HG03354 (cell line): Measurements from ENCODE around the gene PIGV.
"Not testable (repeated sequence)": the region's sequence is repeated elsewhere in the genome, so short reads cannot be mapped to it uniquely, and the experiment has no call there.

ENCODE experiments used
- ATAC-seq: cut with Tn5 transposase; IDR thresholded peaks from one replicate; pipeline ENCODE4 v1.9.1; 2021; ENCODE audit warnings: mild to moderate bottlenecking; ENCODE audit not compliant: unreplicated experiment, poor library complexity, severe bottlenecking

The PIGV gene

DNA sequence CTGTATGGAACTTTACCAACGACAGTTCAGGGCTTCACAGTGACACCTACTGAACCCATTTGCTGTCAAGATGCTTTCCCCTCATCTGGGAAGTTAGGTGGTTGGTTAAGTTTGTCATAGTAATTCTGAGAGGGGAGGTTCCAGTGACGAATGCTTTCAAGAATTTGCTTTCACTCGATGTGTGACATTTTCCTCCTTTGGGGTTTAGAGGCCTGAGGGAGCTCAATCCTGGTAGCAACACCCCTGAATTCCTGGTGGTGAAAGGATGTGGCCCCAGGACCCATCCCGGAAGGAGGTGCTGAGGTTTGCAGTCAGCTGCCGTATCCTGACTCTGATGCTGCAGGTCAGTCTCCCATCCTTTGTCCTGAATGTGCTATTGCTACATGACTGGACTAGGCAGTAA lies 2.8 kb downstream of the PIGV start:
- ATAC-seq, result no peak

DNA sequence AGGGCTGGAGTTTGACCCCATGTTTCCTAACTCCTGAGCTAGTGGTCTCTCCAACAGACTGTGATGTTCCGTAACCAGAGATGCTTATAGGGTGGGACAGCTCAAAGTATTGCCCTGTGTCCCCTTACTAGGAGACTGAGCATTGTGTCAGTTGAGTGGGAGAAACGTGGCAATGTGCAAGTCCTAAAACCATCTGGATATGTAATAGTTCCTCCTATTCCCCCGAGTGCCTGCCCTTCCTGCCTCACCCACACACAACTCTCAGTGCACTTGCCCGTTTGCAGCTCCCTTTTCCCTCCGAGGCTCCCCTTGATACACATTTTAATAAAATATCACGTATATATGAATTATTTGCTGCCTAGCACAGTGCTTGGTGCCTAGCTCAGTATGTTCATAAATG lies 3.4 kb downstream of the PIGV start:
- ATAC-seq, result no peak

DNA sequence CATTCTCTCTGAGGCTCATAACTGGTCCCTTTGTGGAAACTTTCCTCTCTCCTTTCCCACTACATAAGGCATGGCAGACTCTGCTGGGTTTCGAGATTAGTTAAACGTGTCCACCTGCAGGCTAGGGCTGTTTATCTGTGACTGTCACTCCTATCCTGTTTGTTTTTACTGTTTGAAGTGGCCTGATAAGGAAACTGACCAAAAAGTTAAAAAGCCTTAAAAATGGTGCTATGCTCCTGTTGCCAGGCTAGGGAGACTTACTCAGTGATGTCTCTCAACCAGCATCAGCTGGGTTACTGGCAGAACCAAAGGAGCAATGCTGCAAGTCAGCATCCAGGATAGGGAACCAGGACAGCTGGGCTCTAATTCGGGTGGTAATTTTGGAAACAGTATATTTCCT lies 3.9 kb downstream of the PIGV start:
- no peak for ATAC-seq

DNA sequence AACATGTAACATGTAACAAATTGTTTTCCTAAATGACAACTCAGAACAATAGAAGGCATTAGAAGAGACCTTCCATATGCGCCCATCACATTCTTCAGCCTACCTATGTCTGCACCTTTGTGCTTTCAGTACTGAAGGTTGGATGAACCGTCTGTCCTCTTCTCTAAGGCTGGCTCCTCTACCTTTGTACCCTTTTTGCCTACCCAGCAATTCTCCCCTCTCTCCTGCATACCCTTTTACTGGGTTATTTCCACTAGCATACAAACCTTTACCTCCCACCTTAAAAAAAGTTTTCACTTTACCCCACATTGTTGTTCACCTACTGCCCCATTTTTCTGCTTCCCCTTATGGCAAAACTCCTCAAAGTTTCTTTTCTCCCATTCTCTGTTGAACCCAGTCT lies 5.2 kb downstream of the PIGV start:
- ATAC-seq, result no peak

DNA sequence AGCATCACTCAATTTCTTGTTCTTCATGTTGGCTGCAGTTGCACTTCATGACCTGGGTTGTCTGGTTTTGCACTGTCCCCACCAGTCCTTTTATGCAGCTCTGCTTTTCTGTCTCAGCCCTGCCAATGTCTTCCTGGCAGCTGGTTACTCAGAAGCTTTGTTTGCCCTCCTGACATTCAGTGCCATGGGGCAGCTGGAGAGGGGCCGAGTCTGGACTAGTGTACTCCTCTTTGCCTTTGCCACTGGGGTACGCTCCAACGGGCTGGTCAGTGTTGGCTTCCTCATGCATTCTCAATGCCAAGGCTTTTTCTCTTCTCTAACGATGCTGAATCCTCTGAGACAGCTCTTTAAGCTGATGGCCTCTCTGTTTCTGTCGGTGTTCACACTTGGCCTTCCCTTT lies 6.6 kb downstream of the PIGV start:
- ATAC-seq, result no peak

DNA sequence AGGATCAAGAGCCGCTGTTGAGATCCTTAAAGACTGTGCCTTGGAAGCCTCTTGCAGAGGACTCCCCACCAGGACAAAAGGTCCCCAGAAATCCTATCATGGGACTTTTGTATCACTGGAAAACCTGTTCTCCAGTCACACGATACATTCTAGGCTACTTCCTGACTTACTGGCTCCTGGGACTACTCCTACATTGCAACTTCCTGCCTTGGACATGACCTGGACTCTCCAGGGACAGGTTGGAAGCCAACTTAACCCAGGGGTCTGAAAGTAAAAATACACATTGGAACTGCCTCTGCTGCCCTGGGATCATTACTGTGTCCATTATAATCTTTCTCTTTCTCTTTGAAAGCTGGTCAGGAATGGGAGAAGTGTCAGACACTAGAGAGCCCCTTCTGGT lies 9.9 kb downstream of the PIGV start:
- no peak for ATAC-seq

DNA sequence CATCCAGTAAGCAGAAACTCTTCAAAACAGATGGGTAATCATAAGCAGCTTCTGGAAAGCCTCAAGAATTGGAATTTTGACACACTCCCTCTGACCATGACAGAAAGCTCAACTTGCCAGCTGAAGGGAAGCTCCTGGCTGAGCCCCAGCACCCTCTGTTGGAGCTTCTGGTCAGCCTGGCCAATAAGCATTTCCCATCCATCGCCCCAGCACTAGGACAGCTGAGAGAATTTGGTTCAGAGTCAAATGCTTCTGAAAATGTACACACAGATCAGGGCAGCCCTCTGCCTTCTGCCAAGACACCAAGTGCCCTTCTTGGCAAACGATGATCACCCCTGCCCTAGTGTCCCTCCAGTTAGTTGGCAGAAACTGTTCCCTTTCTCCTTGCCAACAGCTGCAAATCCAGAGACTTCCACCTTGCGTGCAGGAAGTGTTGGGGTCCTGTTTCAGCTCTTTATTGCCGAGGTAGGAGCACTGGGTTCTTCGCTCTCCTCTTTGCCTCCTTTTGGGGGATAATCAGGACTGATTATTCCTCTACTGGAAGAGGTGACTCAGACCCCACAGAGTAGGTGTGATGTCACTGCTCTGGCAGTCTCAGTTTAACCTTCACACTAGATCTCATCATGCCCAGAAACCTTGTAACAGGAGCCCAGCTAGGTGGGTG lies 11.9 kb downstream of the PIGV start:
- no peak for ATAC-seq

DNA sequence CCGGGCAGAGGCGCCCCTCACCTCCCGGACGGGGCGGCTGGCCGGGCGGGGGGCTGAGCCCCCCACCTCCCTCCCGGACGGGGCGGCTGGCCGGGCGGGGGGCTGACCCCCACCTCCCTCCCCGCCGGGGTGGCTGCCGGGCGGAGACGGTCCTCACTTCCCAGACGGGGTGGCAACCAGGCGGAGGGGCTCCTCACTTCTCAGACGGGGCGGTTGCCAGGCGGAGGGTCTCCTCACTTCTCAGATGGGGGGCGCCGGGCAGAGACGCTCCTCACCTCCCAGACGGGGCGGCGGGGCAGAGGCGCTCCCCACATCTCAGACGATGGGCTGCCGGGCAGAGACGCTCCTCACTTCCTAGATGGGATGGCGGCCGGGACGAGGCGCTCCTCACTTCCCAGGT lies 16.2 kb downstream of the PIGV start:
- ATAC-seq, result not testable (repeated sequence)

DNA sequence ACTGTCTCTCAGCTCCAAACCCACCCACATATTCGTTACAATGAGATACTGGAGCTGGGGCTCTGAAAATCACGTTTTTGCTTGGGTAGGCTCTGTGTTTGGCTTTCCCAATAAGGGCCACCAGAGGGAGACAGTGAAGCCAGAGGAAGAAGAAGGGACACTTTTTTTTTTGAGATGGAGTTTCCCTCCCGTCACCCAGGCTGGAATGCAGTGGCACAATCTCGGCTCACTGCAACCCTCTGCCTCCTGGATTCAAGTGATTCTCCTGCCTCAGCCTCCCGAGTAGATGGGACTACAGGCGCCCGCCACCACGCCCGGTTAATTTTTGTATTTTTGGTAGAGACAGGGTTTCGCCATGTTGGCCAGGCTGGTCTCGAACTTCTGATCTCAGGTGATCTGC lies 22.4 kb downstream of the PIGV start:
- ATAC-seq, result not testable (repeated sequence)

DNA sequence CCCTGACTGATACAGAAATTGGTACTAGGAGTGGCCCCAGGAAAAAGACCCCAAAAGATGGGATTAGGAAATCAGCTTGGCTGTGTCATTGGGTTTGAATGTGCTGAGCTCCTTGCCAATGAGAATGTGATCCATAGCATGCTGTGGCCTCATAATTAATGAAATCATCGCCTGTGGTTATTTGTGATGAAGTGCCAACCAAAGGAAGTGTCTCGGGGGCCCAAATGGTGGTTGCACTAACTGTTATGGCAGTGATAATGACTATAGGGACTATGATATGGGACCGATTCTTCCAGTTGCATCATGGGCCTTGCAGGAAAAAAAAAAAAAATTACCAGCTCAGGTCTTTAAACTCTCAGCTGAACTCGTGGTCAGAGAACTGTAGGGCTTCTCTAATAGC lies 23.3 kb downstream of the PIGV start:
- ATAC-seq, result no peak

DNA sequence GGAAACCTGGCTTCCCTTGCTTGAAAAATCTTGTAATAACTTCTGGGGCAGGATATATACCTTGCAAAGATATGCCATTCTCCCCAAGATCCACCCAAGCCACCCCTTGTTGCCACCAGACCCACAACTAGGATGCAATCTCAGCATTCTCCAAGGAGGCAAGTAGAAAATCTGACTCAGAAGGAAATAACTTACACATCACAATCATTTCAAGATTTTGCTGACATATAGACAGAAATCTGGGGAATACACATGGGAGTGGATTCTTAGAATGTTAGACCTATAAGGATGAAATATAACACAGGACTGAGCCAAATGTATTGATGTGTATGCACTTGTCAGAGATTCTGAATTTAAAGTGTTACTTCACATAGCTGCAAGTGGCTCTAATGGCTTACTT lies 24.0 kb downstream of the PIGV start:
- ATAC-seq, result no peak

DNA sequence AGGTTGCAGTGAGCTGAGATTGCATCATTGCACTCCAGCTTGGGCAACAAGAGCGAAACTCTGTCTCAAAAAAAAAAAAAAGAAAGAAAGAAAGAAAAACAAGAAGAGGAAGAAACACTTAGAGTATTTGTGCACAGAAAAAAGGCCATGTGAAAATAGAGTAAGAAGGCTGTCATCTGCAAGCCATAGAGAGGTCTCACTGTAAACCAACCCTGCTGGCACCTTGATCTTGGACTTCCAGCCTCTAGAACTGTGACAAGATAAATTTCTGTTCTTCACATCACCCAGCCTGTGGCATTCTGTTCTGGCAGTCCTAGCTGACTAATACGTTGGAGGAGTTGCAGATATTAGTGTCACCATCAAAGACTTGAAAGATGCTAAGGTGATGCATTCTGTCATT lies 26.6 kb downstream of the PIGV start:
- ATAC-seq, result no peak

DNA sequence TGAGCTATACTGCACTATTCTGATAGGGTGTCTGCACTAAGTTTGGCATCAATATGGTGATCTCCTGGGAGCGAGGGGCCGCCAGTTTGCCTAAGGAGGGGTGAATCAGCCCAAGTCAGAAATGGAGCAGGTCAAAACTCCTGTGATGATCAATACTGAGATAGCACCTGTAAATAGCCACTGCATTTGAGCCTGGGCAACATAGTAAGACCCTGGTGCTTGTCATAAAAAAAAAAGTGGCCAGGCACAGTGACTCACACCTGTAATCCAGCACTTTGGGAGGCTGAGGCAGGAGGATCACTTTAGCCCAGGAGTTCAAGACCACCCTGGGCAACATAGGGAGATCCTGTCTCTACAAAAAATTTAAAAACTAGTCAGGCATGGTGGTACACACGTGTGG lies 27.1 kb downstream of the PIGV start:
- ATAC-seq, result no peak

DNA sequence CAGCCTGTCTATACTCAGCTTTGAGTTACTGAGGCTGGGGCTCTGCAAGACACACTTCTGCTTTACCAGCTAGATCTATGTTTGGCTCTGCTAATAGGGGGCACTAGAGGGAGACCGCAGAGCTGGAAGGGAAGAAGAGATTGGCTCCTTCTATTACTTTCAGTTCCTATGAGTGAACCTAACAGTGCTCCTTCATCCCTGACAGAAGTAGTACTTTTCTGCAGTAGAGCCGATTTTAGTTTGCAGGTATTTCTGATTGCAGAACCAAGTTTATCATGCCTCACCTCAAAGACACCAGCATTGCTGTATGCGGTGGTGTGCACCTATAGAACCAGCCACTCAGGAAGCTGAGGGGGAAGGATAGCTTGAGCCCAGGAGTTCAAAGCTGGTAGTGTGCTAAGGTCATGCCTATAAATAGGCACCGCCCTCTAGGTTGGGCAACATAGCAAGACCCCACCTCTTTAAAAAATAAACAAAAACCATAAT lies 33.1 kb downstream of the PIGV start:
- ATAC-seq, result peak; percentile 88

DNA sequence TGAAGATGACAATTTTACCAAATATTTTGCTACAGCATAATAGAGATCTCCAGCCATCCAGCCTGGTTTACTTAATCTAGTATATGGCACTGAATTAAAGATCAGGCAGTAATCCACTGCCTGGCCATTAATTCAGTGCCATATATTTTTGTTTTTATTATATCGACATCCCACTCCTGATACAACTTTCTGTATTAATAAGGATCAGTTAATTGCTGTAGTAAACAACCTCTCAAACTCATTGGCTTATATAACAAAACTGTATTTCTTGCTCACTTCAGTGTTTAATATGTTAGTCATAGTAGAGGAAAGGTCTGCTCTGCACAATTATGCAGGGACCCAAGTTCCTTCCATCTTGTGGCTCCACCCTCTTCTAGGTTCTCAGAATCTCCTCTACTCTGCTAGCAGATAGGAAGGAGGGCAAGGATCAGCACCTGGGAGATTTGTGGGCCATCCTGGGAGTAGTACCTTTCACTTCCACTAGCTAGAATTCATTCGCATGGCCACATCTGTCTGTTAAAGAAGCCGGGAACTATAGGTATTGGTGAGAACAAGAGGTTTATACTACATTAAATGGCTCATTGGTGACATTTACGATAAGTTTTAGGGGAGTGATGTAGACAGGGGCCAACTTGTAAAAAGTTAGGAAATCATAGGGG lies 35.1 kb downstream of the PIGV start:
- ATAC-seq, result no peak

DNA sequence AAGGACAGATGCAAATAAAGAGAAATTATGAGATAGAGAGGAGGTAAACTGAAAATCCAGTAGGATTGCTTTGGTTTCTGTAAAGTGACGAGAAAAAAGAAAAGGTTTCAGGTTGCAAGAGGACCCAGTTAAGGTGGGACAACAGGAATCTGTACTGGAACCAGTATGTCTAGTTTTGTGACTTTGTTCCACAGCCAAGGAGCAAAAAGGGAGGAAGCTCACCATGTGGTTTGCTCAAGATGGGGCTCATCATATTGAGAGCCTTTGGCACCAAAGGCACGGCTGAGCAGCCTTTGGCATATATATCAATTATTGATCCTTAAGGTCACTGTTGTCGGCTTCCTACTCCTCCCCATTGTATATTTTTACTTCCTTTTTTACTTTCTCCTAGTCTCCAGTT lies 37.0 kb downstream of the PIGV start:
- ATAC-seq, result no peak

DNA sequence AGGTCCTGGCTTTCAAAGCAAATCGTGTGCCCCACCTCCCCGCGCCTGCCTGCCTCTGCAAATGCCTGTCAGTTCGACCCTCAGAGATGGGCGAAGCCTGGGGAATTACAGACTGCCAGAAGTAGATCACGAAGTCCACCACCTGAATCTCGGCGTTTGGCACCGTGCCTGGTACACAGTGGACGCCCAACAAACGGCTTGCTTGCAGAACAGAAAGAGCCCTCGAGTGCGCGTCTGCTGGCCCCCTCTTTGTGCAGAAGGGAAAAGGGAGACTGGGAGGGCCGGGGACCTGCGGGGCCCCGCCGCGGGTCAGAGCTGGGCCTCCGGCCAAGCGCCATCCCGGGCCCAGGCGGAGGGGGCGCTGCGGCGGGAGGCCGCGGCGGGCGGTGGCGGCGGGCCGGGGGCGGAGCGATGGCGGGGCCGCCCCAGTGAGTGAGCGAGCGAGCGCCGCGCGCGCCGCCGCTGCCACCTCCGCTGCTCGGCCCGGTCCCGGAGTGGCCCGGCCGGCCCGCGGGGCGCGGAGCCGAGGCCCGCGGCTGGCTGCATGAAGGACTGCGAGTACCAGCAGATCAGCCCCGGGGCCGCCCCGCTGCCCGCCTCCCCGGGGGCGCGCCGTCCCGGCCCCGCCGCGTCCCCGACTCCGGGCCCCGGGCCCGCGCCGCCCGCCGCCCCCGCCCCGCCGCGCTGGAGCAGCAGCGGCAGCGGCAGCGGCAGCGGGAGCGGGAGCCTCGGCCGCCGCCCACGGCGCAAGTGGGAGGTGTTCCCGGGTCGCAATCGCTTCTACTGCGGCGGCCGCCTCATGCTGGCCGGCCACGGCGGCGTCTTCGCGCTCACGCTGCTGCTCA lies 38.7 kb downstream of the PIGV start, which contains the start of gene ZDHHC18:
TSS of gene ZDHHC18 (plus strand) at position 428 of the 845 bp plus-strand sequence. CDS start at position 545, 117 bp downstream.
- peak; percentile 79 for ATAC-seq

DNA sequence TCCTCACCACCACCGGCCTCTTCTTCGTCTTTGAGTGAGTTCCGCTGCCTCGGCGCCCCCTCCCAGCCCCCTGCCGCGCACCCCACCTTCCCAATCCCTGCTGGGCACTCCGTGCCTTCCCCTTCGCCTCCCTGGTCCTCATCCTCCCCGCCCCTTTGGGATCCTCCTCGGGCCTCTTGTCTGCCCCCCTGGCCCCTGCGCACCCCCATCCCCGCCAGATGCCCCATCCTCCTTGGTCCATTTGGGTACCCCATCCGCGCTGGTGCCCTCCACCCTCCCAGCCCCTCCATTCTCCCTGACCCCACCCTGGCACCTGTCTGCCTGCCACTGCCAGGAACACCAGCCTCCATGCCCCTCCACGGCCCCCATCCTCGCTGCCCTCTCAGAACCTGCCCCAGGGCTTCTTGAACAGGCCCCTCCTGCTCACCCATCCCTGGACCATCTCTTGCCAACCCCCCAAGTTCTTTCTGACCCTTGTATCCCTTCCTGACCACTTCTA lies 39.4 kb downstream of the PIGV start:
- ATAC-seq, result no peak

DNA sequence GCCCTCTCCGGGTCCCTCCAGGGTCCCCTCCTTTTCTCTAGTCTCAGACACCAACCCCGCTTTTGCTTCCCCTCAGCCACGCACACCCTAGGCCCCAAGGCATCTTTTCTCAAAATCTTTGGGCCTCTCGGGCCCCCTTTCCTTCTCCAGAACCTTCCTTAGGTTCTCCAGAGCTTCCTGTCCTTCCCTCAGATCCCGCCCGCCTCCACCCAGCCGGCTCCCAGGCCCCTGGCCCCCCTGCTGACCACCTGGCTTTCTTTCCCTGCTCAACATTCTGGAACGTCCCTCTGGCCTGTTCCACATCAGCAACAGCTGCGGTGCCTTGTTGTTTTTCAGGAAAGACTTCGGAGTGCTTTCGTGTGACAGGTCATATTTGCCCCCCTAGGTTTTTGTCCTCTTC lies 39.9 kb downstream of the PIGV start:
- no peak for ATAC-seq

DNA sequence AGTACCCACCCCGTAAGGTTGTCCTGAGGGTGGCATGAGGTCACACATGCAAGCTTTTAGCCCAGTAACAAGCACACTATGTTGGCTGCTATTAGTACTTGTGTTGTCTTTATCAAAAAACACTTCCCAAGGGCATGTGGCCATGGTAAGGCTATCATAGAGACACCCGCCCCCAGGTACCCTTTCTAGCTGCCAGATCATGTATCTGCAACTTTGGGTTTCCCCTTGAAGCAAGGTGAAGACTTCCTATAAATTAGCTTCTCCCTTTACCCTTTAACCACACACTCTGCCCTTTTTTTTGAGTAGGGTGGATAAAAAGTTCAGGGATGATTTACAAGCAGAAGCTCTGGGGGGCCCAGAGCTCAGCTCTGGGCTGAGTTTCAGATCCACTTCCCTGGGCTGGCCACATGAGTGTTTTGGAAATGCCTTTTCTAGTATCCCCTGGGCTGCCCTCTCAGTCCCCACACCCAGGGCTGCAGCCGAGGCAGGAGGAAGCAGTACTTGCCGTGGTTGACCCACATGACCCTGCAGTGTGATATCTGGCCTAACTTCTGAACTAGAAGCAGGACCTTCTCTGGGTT lies 40.8 kb downstream of the PIGV start:
- ATAC-seq, result no peak
